Stimulated activated naive CD4-positive, alpha-beta T cell treated with Interleukin-2 at 50 U/mL for 16 hours (primary cell): ENCODE measurements around the gene PPP2R5B.

Experiments used
- DNase-seq: peaks from one replicate; lab custom pipeline; 2025; lab: John Stamatoyannopoulos, UW

The PPP2R5B gene

DNA sequence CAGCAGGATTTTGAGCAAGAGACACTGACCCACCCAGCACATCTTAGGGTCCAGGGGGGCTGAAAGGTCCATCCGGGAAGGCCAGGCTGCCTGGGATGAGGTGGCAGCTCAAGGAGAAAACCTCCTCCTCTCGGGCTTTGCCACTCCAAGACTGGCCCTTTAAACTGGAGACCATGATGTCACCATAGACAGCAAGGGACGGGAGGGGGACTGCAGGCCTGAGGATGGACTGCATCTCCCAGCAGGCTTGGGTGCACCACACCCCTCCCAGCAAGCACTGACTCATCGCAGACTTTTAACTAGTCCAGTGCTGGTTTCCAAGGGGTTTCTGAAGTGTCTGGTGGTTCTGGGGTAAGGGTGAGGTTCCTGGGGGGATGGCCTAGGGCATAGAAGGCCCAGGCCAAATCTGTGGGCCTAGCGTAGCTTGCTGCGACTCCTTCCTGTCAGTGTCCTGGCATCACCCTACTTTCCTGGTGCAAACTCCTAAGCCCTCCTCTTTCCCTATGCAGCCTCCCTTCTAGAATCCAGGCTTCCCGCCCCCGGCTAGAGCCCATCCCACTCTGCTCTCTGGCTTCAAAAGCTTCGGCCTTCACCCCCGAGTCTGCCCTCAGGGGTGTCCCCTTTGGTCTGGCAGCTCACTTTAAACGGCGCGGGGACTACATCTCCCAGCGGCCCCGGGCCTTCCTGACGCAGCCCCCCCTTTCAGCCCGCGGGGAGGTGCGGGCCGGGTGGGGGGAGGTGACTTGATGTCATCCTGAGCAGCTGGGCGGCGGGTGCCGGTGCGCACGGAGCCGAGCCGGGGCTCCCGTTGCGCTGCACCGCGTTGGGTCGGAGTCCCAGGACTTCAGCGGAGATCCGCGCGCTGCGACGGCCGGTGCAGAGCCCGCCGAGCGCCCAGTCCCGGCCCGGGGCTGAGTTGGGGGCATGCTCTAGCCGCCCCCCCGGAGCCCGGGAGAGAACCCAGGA, at the start of gene PPP2R5B:
TSS of gene PPP2R5B (plus strand) at position 746 of the 966 bp plus-strand sequence. CDS start 1,046 bp downstream, outside the sequence.
- DNase-seq: peak; percentile 91

- DNase-seq: no peak
Measured at GRCh38 chr11:64875369-64876228, 48.9 kb upstream of the PPP2R5B start.

DNA sequence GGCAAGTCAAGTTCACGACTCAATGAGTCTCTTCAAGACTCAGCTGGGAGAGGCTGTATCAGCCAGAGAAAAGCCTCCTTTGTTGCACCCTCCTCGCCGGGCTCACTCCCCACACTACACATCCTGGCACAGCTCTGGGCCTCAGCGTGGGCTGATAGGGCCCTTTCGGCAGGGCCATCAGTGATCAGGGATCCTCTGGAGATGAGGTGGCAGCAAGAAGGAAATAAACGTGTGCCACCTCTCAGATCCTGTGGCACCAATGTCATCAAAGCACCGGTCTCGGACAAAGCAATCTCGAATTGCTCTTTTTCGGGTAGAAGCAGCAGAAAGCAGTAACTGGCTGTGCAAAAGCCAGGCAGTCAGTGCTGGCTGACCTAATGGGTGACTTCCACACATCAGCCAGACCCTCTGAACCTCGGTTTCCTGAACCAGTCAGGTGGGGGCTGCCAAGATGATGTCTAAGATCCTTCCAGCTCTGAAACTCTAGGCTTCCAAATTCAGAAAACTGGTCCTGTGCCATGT, 48.2 kb upstream of the PPP2R5B start:
- DNase-seq: peak; percentile 45

DNA sequence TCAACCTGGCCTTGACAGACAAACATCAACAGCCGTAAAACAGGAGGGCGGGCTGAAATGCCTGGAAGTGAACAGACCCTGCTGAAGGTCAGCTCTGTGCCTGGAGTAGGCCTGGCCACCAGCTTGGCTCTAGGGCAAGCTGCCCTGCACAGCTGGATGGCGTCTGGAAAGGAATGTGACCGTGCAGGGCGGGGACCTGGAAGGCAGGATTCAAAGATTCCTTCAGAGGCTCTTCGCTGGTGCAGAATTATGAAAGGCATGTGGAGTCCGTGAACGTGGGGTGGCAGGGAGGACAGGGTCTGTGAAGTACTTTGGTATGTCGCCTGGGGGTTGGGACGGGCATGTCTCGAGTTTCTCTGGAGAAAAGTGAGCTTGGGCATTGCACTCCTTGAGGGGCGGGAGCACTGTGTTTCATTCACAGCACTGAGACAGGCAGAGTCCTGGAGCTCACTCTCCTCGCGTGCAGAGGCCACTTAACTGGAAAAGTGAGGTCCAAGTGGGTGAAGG, 47.6 kb upstream of the PPP2R5B start:
- DNase-seq: no peak

DNA sequence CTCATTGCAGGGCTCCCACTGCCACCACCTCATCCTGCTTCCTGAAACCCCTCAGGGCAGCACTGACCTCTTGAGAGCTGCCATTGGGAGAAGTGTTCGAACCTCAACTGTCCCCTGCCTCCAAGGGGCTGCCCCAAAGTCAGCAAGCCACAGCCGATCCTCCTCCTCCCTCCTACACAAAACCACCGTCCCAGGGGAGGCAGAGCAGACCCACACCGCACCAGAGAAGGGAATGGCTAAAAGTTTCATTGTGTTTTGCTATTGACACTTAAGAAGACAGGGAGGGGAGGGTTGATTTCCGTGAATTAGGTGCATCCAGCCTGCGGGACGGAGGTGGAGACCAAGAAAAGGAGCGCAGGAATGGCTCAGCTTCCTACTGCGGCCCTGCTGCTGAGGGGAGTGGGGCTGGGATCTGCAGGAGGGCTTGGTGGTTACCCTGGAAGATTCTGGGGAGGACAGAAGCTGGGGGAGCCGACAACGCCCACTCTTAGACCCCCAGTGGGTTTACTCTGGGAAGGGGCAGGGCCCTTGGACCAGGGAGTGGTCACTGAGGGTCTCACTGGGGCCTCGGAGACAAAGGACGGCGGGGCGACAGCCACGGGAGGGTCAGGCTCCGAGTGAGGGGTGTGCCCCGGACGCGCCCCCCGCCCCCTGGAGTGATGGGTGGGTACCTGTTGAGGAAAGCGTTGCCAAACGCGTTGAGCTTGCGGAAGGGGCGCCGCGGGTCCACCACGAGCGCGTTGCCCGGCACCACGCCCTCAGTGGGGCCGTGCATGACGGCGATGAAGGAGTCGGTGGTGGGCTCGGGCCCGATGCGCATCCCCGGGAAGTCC, 46.9 kb upstream of the PPP2R5B start:
- peak; percentile 37 for DNase-seq

- DNase-seq: no peak
Measured at GRCh38 chr11:64878223-64878493, 46.3 kb upstream of the PPP2R5B start.

GRCh38 chr11:64878494-64879243, 45.8 kb upstream of the PPP2R5B start, which contains the start of gene EHD1:
EHD1 (minus strand) TSS chr11:64878621; CDS start chr11:64878464, 157 bp downstream.
- peak; percentile 99 for DNase-seq

DNA sequence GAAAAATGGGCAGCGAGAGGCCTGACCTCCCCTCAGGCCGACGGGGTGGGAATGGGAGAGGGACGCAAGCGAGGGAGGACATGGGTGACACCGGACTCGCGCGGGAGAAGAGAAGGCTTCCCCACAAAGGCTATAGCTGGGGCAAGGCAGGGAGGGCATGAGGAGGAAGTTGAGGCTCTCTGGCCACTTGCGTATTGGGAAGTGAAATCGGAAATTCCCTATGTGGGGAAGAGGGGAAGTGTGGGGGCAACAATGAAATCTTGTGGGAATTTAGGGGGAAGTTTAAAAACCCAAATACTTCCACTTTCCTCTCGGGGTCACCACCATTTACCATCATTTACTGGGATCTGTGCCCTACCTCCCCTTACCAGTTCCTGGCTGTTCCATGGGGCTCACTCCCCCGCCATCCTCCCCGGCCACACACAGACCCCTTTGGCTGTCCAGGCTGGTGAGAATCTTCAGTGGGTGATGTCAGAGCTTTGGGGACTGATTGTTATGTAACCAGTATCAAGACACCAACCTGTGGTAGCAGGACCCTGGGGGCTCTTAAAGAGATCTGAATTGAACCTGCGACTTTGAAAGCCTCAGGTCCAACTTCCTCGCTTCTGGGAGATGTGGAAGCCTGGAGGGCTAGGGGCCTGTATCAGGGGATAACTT, 45.1 kb upstream of the PPP2R5B start:
- no peak for DNase-seq

DNA sequence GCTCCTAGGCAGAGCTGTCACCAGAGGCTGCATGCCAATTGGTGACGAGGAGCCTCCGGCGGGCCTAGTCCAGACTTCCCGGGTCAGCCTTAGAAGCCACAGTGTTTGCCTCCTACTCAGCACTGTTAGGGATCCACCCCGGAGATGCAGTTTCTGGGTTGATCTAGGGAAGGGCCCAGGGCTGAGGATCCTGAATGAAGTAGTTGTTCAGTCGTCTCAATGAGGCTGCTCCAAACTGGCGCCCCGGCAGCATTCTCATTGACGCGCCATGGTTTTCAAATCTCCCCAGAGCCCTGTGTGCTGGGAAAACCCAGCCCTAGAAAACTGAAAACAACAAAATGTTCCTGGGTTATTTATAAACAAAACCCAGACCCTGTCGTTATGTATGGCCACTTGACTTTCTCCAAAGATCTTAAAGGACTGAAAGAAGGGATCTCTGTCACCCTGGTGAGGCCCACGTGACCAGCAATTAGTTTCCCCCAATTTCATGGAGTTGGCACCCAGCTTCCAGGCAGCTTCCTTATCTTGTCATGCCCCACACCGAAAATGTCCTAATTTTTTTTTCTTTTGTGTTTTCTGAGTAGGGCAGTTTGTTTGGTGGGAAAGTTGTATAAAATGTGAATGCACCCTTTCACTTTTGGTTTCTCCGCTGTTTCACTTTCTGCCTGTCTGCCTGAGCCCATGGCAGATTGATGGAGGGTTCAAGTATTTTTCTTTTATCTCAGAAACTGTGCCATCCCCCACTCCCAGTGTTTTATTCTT, 44.1 kb upstream of the PPP2R5B start:
- DNase-seq: no peak

DNA sequence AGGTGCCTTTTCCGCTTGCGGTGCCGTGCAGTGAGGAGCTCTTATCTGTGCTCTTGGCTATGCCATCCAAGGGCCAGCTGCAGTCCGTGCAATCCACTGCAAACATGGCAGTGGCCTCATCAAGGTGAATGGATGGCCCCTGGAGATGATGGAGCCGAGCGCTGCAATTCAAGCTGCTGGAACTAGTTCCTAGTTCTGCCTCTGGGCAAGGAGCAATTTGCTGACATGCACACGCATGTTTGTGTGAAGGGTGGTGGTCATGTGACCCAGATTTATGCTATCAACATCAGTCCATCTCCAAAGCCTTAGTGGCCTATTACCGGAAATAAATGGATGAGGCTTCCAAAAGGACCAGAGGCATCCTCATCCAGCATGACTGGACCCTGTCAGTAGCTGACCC, 43.0 kb upstream of the PPP2R5B start:
- DNase-seq: no peak

- no peak for DNase-seq
Measured at GRCh38 chr11:64882243-64882642, 42.2 kb upstream of the PPP2R5B start.

GRCh38 chr11:64883575-64883974, 40.9 kb upstream of the PPP2R5B start:
- DNase-seq: no peak

DNA sequence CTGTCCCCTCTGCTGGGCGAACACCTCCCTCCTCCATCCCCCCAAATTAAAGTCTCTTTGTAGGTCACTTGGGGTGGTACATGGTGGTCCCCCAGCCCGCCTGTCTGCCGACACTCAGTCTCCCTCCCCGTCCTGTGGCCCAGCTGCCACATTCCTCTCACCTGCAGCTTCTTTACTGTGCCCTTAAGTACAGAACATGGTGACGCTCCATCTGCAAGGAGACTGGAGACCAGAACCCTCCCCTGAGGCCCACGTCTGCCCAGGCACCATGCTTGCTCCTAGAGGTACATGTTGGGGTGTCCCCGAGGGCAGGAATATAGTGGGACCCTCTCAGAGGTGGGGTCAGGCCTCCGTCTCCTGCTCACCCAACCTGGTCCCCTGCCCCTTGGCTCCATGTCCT, 40.5 kb upstream of the PPP2R5B start:
- no peak for DNase-seq

DNA sequence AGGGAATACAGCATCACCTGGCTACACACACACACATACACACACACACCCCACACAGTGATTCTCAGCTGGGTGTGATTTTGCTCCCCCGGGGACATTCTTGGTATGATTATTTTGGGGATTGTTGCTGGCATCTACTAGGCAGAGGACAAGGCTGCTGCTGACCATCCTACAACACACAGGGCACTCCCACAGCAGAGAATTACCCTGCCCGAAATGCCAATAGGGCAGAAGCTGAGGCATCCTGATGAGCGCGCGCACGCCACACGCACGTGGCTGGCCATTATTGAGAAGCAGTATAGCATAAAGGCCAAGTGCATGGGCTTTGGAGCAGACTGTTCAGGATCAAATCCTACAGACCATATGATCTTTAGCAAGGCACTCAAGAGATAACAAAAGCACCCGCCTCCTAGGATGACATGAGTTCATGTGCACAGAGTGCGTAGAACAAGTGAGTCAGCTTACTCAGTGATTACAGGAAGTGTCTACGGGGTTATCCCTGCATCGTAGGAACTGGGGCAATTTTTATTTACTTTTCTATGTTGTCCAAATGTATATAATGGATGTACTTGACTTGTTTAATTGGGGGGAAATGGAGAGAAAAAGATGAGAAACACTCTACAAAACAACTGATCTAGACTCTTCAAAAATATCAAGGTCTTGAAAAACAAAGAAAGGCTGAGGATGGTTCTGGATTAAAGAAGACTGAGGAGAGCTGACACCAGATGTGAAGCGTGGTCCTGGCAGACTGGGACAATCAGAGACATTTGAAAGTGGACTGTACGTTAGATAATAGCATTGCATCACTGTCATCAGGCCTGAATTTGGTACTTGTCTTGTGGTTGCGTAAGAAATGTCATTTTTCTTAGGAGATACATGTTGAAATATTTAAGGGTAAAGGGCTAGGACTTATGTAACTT, 38.9 kb upstream of the PPP2R5B start:
- DNase-seq: peak; percentile 30

DNA sequence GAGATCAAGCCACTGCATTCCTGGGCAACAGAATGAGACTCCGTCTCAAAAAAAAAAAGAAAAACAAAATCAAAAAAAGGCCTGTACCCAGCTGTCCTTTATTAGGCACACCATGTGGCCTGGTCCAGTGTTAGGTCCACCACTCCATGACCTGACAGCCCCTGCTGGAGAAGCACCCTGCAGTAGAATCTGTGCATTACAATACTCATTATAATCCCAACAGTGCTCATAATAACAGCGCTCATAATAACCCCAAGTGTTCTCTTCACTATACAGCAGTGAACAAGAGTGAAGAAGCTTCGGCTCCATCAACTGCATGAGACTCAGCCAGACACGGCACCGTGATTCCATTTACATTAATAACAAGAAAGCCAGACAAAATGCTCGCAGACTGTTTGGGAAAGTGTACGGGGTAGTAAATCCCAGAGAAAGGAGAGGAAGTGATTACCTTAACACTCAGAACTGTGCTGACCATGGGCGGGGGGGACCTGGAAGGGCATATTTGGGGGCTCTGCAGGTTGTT, 37.2 kb upstream of the PPP2R5B start:
- no peak for DNase-seq

- peak; percentile 64 for DNase-seq
Measured at GRCh38 chr11:64887757-64888405, 36.6 kb upstream of the PPP2R5B start.

DNA sequence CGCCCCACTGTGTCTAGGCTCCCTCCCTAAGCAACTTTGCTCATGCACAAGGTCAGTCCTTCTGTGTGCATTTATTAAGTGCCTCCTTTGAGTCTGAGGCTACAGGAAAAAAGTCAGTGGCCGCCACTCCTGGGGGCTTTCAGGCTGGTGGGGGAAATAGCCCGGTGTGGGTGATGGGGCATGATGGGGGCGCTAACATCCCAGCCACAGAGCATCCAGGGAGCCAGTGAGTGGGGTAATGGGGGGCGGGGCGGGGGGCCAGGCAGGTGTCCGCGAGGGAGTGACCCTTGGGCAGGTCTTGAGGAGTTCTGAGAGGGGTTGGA, 36.1 kb upstream of the PPP2R5B start:
- DNase-seq: no peak
